ENCODE measurements around the gene SYTL5.

SYTL5 gene

DNA sequence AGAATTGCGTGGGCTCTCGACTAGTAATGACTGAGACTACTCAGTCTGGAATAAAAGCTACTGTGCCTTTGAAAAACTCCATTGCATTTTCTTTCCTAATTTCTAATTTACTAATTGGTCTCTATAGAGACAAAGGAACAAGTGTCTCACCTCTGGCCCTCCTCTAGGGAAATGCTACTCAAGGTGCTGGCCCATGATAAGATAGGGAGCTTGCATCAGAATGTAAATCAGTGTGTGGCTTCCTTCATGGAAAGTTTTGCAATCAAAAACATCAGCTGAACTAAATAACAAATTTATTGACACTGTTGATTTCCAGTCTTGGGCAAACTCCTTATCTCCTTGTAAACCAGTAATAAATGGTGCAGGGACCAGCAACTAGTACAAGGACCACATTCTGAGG, 132.5 kb downstream of the SYTL5 start:
- no peak for DNase-seq (ENCODE audit: low read depth)

DNA sequence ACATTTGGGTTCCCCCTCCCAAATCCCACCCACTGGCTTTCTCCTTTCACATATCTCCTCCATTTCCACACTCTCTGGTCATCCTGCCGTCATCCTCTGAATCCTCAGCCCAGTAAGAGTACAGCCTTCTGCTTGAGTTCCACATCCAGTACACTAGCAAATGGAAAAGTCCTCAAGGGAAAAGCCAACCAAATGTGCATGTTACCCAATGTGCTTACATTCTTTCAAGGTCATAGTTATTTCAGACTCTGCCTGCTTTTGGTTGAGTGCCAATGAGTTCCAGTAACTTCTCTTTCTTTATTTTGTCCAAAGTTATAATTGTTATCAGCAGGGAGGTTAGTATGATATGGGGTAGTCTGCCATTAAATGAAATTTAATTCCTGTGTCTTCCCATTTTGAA, 136.3 kb downstream of the SYTL5 start:
- DNase-seq (ENCODE audit: low read depth): peak; percentile 36

DNA sequence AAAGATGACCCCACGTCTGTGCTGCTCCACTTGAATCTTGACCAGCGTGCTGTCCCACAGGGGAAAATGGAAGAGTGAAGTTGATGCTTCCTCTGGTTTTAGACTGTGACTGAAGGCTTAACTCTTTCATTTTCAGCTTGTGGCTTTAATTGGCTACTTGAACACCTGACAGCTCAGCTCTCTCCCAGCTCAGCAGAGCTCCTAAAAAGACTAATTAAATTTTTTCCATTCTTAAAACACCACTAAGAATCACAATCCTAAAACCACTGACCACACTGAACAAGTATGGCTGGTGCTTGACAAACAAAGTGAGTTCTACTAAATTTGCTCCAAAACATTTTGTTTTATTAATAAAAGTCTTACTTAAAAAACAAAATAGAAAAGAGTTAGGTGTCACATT, 142.7 kb downstream of the SYTL5 start:
- no peak for DNase-seq (ENCODE audit: low read depth)

DNA sequence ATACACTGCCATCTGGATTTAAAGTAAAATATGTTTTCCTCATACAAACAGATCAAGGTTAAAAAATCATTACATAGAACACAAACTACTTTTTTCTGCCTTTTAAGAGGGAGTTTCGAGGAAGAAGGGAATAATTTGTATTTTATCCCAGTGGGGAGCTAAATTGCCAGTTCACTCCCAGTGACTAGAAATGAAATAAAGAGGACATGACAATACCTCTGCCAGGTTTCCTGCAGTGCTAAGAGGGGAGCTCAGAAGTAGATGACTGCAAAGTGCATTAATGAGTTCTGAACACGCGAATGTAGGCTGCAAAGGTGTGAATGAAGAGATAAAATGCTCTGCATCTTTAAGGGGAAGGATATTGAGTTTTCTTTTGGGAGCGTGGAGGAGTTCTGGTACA, 144.6 kb downstream of the SYTL5 start:
- DNase-seq (ENCODE audit: low read depth): no peak

DNA sequence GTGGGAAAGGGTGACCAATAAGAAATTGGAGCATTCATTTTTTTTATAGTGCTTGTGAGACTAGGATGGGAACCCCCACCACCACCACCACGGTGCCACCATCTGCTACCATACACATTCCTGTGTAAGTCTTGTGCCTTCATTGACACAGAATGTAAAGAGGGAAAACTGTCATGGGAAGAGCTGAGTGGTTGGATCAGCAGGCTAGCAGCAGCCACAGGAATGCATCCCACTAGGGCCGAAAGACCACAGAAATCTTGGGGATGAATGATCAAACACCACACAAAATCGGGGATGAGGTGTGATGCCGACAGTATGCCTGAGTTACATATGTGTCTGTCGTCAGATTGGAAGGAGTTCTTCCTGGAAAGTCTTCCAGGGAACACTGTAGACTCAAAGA, 145.1 kb downstream of the SYTL5 start:
- DNase-seq (ENCODE audit: low read depth): no peak

- DNase-seq (ENCODE audit: low read depth): no peak
Observed at GRCh38 chrX:38154340-38154739, 148.0 kb downstream of the SYTL5 start.

DNA sequence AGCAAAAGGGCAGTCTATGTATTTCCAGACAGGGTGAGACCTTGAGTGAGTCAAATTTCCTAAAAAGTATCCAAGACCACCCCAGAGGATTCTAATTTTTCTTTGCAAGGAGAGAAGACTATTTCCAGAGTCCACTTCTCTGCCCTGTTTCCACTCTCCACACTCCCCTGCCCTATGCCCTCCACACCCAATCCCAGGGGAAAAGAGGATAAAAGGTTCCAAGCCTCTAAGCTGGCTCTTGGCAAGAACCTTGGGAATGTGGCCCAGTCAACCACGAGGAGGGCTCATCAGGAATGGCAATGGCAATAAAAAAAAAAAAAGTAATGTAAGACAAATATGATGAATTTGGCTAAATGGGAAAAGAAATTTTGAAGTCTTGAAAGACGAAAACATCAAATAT, 148.5 kb downstream of the SYTL5 start:
- peak; percentile 56 for DNase-seq (ENCODE audit: low read depth)

- DNase-seq (ENCODE audit: low read depth): no peak
Observed at GRCh38 chrX:38156838-38157237, 150.5 kb downstream of the SYTL5 start.

GRCh38 chrX:38163193-38163592, 156.8 kb downstream of the SYTL5 start:
- DNase-seq (ENCODE audit: low read depth): no peak

GRCh38 chrX:38165023-38165422, 158.7 kb downstream of the SYTL5 start:
- DNase-seq (ENCODE audit: low read depth): no peak

DNA sequence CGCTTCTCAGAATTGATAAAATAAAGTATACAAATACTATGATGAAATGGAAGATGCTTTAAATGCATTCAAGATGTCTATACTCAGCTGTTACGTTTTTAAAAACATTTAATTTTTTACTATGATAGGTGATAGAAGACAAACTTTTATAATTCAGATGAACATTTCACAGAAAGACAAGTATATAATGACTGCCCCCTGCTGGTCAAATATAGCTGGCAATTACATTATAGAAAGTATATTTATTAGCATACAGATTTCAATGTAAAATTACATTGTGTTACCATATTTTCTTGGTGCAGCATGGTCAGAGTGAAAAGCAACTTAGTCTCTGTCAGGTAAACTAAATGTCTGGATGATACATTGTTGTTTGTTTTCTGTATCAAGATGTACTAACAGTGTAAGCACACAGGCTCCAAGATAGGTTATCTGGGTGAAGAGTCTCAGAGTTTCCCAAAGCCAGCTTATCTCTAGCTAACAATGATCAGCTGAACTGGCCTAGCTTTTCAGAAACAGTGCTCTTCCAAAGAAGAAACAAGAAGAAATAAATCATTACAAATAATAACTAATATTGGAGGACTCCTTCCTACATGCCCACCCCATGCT, 160.2 kb downstream of the SYTL5 start:
- DNase-seq (ENCODE audit: low read depth): no peak

DNA sequence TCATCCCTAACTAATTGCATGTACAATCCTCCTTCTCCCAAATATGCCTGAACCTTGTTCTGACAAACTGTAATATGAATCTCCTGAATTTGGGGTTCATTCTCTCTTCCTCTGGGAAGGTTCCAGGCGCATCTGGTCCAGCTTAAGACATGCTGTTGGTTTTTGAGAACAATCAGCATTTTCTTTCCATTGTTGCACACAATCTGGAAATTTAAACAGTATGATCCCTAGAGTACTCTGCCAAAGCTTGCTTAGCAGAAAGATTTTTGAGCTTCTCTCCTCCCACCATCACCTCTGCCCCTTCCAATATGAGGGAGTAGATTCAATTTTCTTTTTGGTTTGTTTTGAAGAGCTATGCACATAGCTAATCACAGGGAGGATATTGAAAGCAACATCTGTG, 164.2 kb downstream of the SYTL5 start:
- no peak for DNase-seq (ENCODE audit: low read depth)

DNA sequence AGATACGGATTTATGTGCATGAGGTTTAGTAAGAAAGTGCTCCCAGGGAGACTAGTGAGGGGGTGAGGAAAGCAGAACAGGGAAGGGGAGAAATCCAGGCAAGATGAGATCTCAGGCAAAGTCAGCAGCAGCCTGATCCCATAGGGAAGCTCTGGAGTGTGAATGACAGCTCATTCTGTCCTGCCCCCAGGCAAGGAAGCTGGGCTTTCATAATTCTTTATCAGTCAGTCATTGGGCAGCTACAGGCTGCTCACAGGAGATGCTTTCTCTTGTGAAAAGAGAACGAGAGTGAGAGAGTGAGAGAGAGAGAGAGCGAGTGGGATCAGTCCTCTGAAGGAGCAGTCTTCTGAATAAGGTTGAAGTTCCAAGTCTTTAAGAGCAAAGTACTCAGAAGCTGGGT, 166.2 kb downstream of the SYTL5 start:
- no peak for DNase-seq (ENCODE audit: low read depth)

- DNase-seq (ENCODE audit: low read depth): no peak
Observed at GRCh38 chrX:38175139-38175538, 168.8 kb downstream of the SYTL5 start.

DNA sequence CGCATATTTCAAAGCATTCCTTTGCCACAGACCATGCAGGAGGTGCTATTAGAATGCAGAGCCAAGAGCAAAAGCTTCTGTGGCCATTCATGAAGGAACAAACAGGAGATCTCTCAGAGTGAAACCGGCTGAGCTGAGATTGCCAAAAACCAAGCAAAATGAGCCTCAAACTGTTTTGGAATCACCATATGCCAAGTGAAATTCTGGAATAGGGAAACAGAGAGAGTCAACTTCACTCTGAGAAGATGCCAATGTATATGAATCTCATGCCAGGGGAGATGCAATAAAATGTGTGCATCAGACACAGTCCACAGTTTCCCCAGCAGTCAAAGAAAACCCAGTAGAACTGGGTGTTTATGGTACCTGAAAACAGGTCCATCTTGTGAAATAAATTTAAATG, 172.0 kb downstream of the SYTL5 start:
- no peak for DNase-seq (ENCODE audit: low read depth)

All from stromal cell of bone marrow (primary cell).